CD1c-positive myeloid dendritic cell (primary cell): ENCODE data around the gene PUM1.

Experiments
- DNase-seq: peaks from one replicate; pipeline ENCODE4 v3.0.0-alpha.2; 2016; ENCODE audit errors: extremely low spot score

Gene PUM1

DNA sequence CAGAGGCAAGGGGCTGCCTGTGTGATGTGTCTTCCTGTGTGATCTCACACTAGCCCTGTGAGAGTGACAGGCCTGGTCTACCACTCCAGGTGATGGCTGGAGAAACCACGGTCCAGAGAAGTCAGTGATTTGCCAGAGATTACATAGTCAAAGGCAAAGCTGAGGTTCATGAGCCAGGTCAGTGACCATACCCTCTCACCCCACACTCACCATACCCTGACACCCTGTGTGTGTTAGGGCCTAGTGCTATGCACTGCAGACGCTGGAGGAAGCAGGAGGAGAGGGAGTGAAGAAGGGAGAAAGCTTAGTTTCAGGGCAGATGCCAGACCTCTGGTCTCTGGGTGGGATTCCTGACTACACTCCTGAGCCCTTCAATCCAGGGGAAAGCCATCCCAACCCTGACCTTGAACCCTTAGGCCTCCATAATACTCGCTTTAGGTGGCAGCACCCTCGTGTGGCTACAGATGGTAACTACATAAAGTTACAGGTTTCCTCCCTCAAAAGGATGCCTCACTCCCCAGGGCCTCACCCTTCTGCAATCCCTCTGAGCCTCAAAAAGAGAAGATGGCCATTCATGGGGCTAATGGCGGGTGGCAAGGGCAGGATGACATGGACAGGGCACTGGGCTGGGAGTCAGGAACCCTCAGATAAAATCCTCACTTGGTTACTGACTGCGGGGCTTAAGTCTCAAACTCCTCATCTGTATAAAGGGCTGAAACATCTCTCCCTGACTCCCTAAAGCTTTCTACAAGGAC, 136.2 kb downstream of the PUM1 start:
- peak; percentile 59 for DNase-seq

- DNase-seq, result no peak
These were observed 136.8 kb downstream of the PUM1 start for GRCh38 chr1:30928789-30929134.

DNA sequence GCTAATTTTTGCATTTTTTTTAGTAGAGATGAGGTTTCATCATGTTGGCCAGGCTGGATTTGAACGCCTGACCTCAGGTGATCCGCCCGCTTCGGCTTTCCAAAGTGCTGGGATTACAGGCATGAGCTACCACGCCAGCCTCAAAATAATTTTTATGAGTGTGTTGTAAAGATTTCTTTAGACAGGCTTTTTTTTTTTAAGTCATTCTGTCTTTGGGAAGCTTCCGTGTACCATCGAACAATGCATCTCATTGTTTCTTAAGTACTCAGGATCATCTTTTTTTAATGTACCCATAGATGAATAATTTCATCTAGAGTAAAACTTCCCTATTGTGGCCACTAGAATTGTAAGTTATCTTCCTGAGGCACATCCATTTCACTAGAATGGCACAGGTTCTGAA, 137.3 kb downstream of the PUM1 start:
- DNase-seq, result no peak

- DNase-seq, result no peak
These were observed 138.1 kb downstream of the PUM1 start for GRCh38 chr1:30927448-30927847.

- no peak for DNase-seq
These were observed 141.9 kb downstream of the PUM1 start for GRCh38 chr1:30923597-30923996.

DNA sequence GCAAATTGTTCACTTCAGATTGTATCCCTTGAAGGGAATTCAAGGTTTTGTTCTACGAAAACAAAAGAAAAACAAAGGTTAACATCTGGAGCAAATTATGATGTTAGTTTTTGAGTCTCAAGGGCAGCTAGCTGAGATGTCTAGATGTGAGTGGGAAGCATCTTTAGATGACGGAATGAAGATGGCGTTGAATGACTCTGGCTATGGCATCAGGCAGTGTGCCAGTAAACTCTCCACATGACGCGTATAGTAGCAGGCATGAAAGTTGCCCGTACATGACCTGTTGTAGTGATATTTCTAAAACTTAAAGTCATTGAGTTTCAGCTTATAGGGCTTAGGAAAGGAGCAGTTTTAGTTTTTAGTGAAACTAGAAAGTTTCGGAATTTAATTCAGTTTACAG, 144.7 kb downstream of the PUM1 start:
- DNase-seq, result no peak

- peak; percentile 73 for DNase-seq
These were observed 146.3 kb downstream of the PUM1 start for GRCh38 chr1:30919025-30919881.

- DNase-seq, result no peak
These were observed 149.2 kb downstream of the PUM1 start for GRCh38 chr1:30916296-30916695.

- no peak for DNase-seq
These were observed 149.9 kb downstream of the PUM1 start for GRCh38 chr1:30915491-30916230.

- DNase-seq, result no peak
These were observed 150.6 kb downstream of the PUM1 start for GRCh38 chr1:30914931-30915330.

GRCh38 chr1:30914587-30914922, 151.0 kb downstream of the PUM1 start:
- no peak for DNase-seq

- peak; percentile 73 for DNase-seq
These were observed 152.4 kb downstream of the PUM1 start for GRCh38 chr1:30912913-30913652.

DNA sequence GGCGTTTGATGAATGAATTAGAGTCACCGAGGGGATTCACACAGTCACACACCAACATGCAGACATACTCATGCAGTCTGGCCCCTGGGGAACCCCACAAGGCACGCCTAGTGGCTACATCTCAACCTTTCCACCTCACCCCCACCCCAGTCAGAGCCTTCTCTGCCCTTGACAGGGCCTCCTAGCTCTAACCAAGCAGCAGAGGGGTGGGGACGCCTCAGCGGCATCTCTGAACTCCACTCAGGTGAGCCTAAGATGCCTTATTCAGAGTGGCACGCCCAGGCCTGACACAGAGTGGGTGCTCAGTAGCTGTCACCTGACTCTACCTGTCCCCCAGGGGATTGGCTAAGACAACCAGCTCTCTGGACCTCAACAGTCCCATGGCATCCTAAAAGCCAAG, 153.3 kb downstream of the PUM1 start:
- no peak for DNase-seq

GRCh38 chr1:30911059-30911954, 154.2 kb downstream of the PUM1 start:
- DNase-seq, result peak; percentile 80

DNA sequence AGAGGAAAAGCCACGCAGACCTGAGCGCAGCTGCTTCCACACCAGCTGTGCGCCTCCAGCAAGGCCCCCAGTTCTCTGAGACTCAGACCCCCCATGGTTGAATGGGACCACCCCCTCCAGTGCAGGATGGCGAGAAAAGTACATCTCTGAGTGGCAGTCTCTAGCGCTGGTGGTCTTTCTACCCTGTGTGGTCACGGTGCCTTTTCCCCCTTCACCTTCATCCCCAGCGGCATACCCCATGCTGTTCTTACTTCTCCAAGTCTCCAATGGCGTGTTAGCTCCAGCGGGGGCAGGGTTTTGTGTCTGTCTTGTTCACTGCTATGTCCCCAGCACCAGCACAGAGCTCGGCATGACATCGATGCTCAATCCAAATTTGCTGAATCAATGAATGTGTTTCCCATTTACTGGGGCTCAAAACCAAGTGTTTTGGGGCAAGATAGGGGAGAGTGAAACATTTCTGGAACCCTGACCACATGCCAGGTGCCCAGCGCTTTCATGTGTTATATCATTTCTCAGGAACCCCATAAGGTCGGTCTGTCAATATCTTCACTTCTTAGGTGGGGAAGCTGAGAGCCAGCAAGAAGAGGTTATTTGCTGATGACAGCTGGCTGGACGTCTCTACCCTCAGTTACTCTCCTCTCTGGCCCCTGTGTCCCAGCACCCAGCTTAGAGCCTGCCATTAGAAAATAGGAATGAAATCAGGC, 156.0 kb downstream of the PUM1 start:
- DNase-seq, result no peak

DNA sequence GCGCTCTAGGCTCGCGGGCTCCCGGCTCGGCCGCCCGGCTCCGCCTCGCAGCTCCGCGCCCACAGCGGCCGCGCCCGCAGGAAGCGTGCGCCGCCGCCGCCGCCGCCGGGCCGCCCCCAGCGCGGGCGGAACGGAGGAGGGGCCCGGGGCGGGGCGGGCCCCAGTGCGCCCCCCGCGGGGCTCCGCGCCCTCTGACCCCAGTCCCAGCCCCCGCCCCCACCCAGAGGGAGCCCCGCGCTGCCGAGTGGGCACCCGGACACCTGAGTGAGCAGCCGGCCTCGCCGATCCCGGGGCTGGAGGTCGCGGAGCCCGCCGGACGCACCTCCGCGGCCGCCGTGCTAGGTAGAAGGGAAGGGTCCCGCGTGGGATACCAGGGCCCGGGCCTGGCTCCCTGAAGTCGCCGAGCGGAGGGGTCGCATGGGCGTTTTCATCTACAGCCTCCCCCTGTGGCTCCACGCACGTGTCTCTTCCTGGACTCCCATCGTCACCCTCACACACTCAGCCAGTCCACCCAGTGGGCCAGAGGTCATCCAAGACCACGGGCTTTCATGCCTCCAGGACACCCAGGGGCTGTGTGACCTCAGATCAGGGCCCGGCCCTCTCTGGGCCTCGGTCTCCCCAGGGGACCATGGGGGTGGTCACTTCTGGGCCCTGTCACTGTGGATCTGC, 156.7 kb downstream of the PUM1 start, which contains the start of gene SDC3:
TSS of gene SDC3 (minus strand) at position 63 of the 669 bp plus-strand sequence. CDS start 172 bp downstream, outside the sequence.
- peak; percentile 52 for DNase-seq

GRCh38 chr1:30908316-30908695, 157.2 kb downstream of the PUM1 start:
- DNase-seq, result no peak

GRCh38 chr1:30907481-30908315, 157.8 kb downstream of the PUM1 start:
- no peak for DNase-seq
